Fibroblast of the aortic adventitia (primary cell): ENCODE measurements around the gene PCDHGA2. TPM values are rescaled to one million over a fixed set of nuclear protein-coding genes. Genes with fewer than 3 reads are reported as not detected.
"Not testable (repeated sequence)": the region's sequence is repeated elsewhere in the genome, so short reads cannot be mapped to it uniquely, and the experiment has no call there.

Experiments
- DNase-seq: peaks from one replicate; pipeline ENCODE4 v3.0.0-alpha.2; 2010; ENCODE audit warnings: low read depth
- H3K4me3 ChIP-seq: 2 replicates; pipeline ENCODE4 v1.5.1; 2011; ENCODE audit warnings: low read depth, mild to moderate bottlenecking, control low read depth, low read length, moderate library complexity
- total RNA-seq: library from RNA; depleted of rRNA; stranded (reverse); fragments of >200 nt; gene quantifications from 2 replicates; pipeline ENCODE4 v1.2.3, GENCODE V29; 2012; ENCODE audit warnings: low replicate concordance
- TF ChIP-seq, protein P1 (sequence below): IDR thresholded peaks from 2 replicates; pipeline ENCODE4 v1.5.1; 2011; ENCODE audit warnings: mild to moderate bottlenecking, low read length, control low read depth, inconsistent platforms; ENCODE audit not compliant: insufficient read depth

The PCDHGA2 gene
- total RNA-seq, 1 donor, result 3.9 TPM

DNA sequence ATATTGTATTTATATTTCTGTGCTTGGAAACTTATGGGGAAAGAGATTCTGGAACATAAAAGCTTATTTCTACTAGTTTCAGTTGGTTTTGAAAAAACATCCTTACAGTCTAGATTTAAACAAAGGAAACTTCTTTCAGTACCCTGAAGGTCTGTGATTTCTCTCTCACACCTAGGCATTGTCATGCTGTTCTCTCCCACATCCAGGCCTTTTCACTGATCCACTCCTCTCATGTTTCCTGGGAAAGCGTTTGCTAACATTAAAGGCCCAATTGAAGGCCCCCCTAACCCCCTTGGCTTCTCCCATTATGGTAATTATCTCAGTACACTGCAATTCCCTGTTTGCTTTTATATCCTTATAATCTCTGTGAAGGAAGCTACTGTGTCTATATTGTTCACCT, 4.2 kb downstream of the PCDHGA2 start:
- H3K4me3 ChIP-seq, result no peak overlapping the region
- TF ChIP-seq, protein P1, sequence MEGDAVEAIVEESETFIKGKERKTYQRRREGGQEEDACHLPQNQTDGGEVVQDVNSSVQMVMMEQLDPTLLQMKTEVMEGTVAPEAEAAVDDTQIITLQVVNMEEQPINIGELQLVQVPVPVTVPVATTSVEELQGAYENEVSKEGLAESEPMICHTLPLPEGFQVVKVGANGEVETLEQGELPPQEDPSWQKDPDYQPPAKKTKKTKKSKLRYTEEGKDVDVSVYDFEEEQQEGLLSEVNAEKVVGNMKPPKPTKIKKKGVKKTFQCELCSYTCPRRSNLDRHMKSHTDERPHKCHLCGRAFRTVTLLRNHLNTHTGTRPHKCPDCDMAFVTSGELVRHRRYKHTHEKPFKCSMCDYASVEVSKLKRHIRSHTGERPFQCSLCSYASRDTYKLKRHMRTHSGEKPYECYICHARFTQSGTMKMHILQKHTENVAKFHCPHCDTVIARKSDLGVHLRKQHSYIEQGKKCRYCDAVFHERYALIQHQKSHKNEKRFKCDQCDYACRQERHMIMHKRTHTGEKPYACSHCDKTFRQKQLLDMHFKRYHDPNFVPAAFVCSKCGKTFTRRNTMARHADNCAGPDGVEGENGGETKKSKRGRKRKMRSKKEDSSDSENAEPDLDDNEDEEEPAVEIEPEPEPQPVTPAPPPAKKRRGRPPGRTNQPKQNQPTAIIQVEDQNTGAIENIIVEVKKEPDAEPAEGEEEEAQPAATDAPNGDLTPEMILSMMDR, result no peak

DNA sequence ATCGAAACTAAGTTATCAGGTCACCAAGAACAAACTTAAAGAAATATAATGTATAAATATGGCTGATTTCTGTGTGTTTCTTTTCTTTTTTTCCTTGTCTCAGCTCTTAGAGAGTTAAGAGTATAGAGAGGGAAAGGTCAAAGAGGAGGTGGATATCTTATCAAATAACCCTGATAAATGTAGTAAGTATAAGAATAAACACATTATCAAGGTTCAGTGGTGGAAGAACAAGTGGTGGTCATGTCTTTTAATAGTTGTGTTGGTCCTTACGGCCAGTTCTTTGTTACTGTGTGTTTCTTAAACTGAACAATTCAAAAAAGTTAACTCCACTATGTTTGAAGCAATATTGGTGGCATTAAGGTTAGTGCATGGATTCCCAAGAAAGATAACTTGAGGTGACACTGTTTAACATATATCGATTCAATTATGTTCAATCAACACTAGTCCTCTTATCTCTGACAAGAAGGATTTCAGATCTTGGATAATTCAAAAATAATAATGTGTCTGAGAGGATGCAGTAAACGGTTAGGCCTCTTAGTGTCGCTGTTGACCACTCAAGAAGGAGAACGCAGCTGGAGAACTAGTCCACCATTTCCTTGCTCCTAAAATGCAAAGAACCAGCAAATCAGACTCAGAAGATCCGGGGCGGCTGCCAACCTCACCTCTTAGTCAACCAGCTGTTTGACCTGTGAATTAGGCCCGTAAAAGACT, 4.8 kb downstream of the PCDHGA2 start, which contains the start of gene PCDHGA3:
TSS of gene PCDHGA3 (plus strand) at position 588 of the 711 bp plus-strand sequence. CDS start 205 bp downstream, outside the sequence.
- peak; percentile 72 for DNase-seq

More for the DNA sequence above, 4.2 kb downstream of the PCDHGA2 start:
- DNase-seq, result no peak

DNA sequence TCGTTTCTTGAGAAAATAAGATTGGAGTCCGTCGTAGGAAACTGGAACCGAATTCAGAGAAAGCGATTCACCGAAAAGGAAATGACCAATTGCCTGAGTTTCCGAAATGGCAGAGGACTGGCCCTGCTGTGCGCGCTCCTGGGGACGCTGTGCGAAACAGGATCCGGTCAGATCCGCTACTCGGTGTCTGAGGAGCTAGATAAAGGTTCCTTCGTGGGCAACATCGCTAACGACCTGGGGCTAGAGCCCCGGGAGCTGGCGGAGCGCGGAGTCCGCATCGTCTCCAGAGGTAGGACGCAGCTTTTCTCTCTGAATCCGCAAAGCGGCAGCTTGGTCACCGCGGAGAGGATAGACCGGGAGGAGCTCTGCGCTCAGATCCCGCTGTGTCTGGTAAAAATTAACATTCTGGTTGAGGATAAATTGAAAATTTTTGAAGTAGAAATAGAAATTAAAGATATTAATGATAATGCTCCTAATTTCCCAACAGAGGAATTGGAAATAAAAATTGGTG, 5.4 kb downstream of the PCDHGA2 start:
- peak overlapping the region; percentile 57 for H3K4me3 ChIP-seq
- TF ChIP-seq, protein P1, result no peak
- no peak for DNase-seq

More for the DNA sequence above, 4.8 kb downstream of the PCDHGA2 start, which contains the start of gene PCDHGA3:
- TF ChIP-seq, protein P1, result peak; percentile 56
- H3K4me3 ChIP-seq, result peak within 1 kb of the TSS; percentile 57

DNA sequence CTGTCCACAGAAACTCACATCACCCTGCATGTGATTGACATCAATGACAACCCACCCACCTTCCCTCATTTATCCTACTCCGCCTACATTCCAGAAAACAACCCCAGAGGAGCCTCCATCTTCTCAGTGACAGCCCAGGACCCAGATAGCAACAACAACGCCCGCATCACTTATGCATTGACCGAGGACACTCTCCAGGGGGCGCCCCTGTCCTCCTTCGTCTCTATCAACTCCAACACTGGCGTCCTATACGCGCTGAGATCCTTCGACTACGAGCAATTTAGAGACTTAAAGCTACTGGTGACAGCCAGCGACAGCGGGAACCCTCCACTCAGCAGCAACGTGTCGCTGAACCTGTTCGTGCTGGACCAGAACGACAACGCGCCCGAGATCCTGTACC, 6.8 kb downstream of the PCDHGA2 start:
- DNase-seq, result no peak
- TF ChIP-seq, protein P1, result no peak
- H3K4me3 ChIP-seq, result no peak overlapping the region

DNA sequence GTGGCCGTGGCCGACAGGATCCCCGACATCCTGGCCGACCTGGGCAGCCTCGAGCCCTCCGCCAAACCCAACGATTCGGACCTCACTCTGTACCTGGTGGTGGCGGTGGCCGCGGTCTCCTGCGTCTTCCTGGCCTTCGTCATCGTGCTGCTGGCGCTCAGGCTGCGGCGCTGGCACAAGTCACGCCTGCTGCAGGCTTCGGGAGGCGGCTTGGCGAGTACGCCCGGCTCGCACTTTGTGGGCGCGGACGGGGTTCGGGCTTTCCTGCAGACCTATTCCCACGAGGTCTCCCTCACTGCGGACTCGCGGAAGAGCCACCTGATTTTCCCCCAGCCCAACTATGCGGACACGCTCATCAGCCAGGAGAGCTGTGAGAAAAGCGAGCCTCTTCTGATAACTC, 7.5 kb downstream of the PCDHGA2 start:
- not testable (repeated sequence) for H3K4me3 ChIP-seq, DNase-seq

DNA sequence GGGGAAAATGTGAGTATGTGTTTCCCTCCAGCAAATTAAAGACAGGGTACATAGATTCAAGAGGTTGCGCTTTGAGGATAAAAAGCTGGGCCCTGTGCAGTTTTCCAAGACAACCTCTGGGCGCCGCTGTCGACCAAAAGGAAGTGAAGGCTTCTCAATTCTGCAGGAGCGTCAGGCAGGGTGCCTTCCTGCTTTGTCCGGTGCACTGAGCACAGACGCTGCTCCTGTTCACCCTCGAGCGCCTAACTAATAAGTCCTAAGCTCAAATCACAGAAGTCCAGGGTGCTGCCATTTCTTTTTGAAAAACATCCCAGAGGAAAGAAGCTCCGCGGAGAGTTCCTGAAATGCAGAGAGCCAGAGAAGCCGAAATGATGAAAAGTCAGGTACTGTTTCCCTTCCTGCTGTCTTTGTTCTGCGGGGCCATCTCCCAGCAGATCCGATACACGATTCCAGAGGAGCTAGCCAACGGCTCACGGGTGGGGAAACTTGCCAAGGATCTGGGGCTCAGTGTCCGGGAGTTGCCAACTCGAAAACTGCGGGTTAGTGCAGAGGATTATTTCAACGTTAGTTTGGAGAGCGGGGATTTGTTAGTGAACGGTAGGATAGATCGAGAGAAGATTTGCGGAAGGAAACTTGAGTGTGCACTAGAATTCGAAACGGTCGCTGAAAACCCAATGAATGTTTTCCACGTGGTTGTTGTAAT, 11.5 kb downstream of the PCDHGA2 start, which contains the start of gene PCDHGB1:
TSS of gene PCDHGB1 (plus strand) at position 183 of the 703 bp plus-strand sequence. CDS start at position 345, 162 bp downstream.
- DNase-seq, result peak; percentile 67
- TF ChIP-seq, protein P1, result peak; percentile 69
- H3K4me3 ChIP-seq, result peak within 1 kb of the TSS; percentile 58

DNA sequence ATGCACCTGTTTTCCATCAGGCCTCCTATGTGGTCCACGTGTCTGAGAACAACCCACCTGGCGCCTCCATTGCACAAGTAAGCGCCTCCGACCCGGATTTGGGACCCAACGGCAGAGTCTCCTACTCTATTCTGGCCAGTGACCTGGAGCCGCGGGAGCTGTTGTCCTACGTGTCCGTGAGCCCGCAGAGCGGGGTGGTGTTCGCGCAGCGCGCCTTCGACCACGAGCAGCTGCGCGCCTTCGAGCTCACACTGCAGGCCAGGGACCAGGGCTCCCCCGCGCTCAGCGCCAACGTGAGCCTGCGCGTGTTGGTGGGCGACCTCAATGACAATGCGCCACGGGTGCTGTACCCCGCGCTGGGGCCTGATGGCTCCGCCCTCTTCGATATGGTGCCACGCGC, 13.0 kb downstream of the PCDHGA2 start:
- no peak for DNase-seq
- H3K4me3 ChIP-seq, result no peak overlapping the region
- TF ChIP-seq, protein P1, result no peak
